ENCODE measurements around the gene NOP14. TPM values are rescaled to one million over a fixed set of nuclear protein-coding genes. Genes with fewer than 3 reads are reported as not detected.

NOP14 gene
- total and polyA plus RNA-seq, 2 experiments from 2014 or later: 29.9 to 38.7 TPM

- Histone ChIP-seq H3K9me2 (ENCODE audit: insufficient read depth) (no peaks in the 10 kb centered on the region), H4K20me1 (replicated peaks; ENCODE audit: insufficient read depth) (peaks cover 17% of the 10 kb centered on the region), H3K4me2 (no peak overlapping the region), H3K4me3 (no peak overlapping the region), H3K27me3 (ENCODE audit: insufficient read depth) (no peaks in the 10 kb centered on the region), H2AFZ (no peak overlapping the region), H3K4me1 (ENCODE audit: insufficient read depth) (no peaks in the 10 kb centered on the region), H3F3A (replicated peaks; ENCODE audit: low read depth) (peaks cover 19% of the 10 kb centered on the region; the same call in 1 of the 2 replicates), H3K79me2 (replicated peaks; ENCODE audit: insufficient read depth) (peaks cover 3% of the 10 kb centered on the region), H3K27ac (ENCODE audit: low read depth) (no peak overlapping the region), H3K36me3 (ENCODE audit: insufficient read depth) (peaks cover 53% of the 10 kb centered on the region)
- Mint-ChIP-seq H3K4me3 (no peak overlapping the region), H3K27me3 (ENCODE audit: insufficient read depth, low read depth, poor library complexity) (peaks cover 18% of the 10 kb centered on the region), H3K4me1 (no peaks in the 10 kb centered on the region), H3K9me3 (no peaks in the 10 kb centered on the region; the same call in 2 of the 3 replicates), H3K27ac (no peak overlapping the region), H3K36me3 (ENCODE audit: low read depth) (peaks cover 97% of the 10 kb centered on the region)
- TF ChIP-seq ZNF462 (CRISPR knock-in tag; IDR thresholded peaks at IDR 0.05) (no peak), EZH2 (IDR thresholded peaks at IDR 0.05; ENCODE audit: low read depth, unreplicated experiment) (no peak), ZNF331 (CRISPR knock-in tag; IDR thresholded peaks at IDR 0.05; ENCODE audit: low read depth) (no peak)
- DNase-seq (ENCODE audit: low spot score) (no peak), ATAC-seq (no peak)
Observed at GRCh38 chr4:2943364-2944090, 19.7 kb downstream of the NOP14 start.

All from GM23338 (cell line).